Spinal cord (tissue), 10 donors: ENCODE measurements around the gene ETV6. TPM values are rescaled to one million over a fixed set of nuclear protein-coding genes. Genes with fewer than 3 reads are reported as not detected.

Experiments
- DNase-seq, 6 donors: peaks; one replicate each; pipeline versions ENCODE4 v3.0.0 to v3.0.0-alpha.2; 2013 to 2015; ENCODE audit warnings: low spot score in 6 of 6, low read depth in 4 of 6
- H3K27ac ChIP-seq: one replicate; pipeline ENCODE4 v1.5.1; 2013; ENCODE audit warnings: low read depth, low read length, control low read depth
- H3K27me3 ChIP-seq: one replicate; pipeline ENCODE4 v1.6.1; 2013; ENCODE audit warnings: low read length; ENCODE audit not compliant: control insufficient read depth, insufficient read depth
- H3K36me3 ChIP-seq: one replicate; pipeline ENCODE4 v1.6.1; 2013; ENCODE audit warnings: low read length; ENCODE audit not compliant: control insufficient read depth, insufficient read depth
- H3K4me1 ChIP-seq: one replicate; pipeline ENCODE4 v1.6.1; 2013; ENCODE audit warnings: low read length; ENCODE audit not compliant: control insufficient read depth, insufficient read depth
- H3K4me3 ChIP-seq: one replicate; pipeline ENCODE4 v1.5.1; 2013; ENCODE audit warnings: low read depth, low read length, control low read depth
- H3K9me3 ChIP-seq: one replicate; pipeline ENCODE4 v1.6.1; 2013; ENCODE audit warnings: low read length; ENCODE audit not compliant: control insufficient read depth, insufficient read depth
- WGBS: methylation state at CpG from one replicate; pipeline ENCODE4 v1.1.5; 2013; ENCODE audit warnings: missing lambda C conversion rate; ENCODE audit not compliant: insufficient coverage; 5-methylcytosine and 5-hydroxymethylcytosine counted together
- polyA plus RNA-seq, 2 donors: library from polyadenylated mRNA; unstranded; fragments of 120-200 nt; gene quantifications; one replicate each; pipeline ENCODE4 v1.2.1, GENCODE V29; 2013; ENCODE audit not compliant: insufficient read length in 2 of 2
- total RNA-seq, 2 donors: library from RNA; depleted of rRNA in 1 of 2; stranded (reverse); fragments of 120-200 nt in 1 of 2; fragments of >200 nt in 1 of 2; gene quantifications; one replicate each; pipeline versions ENCODE4 v1.2.3 to v1.2.4, GENCODE V29; 2013 to 2014
- donor health status: healthy.

ETV6 gene
- total and polyA plus RNA-seq, 4 donors = 6.8 to 9.9 (median 8.1) TPM

DNA sequence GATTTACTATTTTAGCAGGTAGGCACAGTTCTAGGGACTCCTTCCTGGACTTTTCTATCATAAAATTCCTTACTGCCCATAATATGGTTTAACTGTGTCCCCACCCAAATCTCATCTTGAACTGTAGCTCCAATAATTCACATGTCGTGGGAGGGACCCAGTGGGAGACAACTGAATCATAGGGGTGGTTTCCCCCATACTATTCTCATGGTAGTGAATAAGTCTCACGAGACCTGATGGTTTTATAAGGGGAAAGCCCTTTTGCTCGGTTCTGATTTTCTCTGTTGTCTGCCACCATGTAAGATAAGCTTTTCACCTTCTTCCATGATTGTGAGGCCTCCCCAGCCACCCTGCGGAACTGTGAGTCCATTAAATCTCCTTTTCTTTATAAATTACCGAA is 10.0 kb upstream of the ETV6 start:
- no peak for DNase-seq
- no peaks in the 10 kb centered on the region for H3K4me1 ChIP-seq
- no CpG with 5 or more reads among the region's 5 CpGs for WGBS
- H3K9me3 ChIP-seq = no peaks in the 10 kb centered on the region
- no peak overlapping the region for H3K4me3 ChIP-seq
- no peaks in the 10 kb centered on the region for H3K27me3 ChIP-seq
- no peak overlapping the region for H3K27ac ChIP-seq
- no peaks in the 10 kb centered on the region for H3K36me3 ChIP-seq

DNA sequence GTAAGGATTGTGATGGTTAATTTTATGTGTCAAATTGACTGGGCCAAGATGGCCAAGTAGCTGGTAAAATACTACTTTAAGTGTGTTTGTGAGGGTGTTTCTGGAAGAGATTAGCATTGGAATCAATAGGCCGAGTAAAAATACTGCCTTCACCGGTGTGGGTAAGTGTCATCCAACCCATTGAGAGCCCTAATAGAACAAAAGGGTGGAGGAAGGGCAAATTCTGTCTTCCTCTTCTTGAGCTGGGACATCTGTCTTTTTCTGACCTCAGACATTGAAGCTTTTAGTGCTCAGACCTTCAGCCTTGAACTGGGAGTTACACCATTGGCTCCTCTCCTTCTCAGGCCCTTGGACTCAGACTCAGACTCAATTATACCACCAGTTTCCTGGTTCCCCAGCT is 8.0 kb upstream of the ETV6 start:
- Histone ChIP-seq H3K36me3 (no peaks in the 10 kb centered on the region), H3K4me3 (no peak overlapping the region), H3K27me3 (no peaks in the 10 kb centered on the region), H3K4me1 (no peaks in the 10 kb centered on the region), H3K27ac (no peak overlapping the region), H3K9me3 (peaks cover 2% of the 10 kb centered on the region)
- DNase-seq = no peak
- 40% methylated on average over 1 of the region's 2 CpGs for WGBS

DNA sequence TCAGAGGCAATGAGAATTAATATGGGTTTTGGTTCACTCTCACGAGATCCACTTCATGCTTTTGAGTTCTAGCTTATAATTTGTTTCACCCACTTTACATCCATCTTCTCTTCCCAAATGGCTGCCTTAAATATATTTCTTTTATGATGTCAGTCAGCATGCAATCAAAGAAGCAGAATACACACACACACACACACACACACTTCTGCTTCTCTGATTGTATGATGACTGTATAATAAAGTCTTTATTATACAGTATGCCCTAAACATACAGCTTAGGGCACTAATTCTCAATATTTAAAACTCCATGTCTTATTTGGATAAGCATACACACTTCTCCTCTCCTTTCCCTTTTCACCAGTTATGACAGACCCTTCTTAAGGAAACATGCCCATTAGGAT is 6.7 kb upstream of the ETV6 start:
- H3K9me3 ChIP-seq = peaks cover 2% of the 10 kb centered on the region
- no CpG with 5 or more reads among the region's 1 CpG for WGBS
- no peaks in the 10 kb centered on the region for H3K36me3 ChIP-seq
- no peaks in the 10 kb centered on the region for H3K27me3 ChIP-seq
- H3K4me3 ChIP-seq = no peak overlapping the region
- H3K4me1 ChIP-seq = no peaks in the 10 kb centered on the region
- H3K27ac ChIP-seq = no peak overlapping the region
- DNase-seq = no peak

DNA sequence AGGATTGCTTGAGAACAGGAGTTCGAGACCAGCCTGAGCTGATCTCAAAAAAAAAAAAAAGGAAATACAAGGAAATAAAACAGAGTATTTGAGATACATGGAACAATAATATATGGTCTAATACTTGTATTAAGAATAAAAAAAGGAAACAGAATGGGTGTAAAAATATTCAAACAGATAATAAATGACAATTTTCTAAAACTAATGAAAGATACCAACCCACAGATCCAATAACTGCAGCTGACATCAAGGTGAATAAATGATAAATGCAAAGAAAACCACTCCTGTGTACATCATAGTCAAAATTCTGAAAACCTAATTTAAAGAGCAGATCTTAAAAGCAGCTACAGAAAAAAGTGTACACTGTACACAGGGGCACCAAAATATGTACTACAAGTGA is 4.1 kb upstream of the ETV6 start:
- H3K4me1 ChIP-seq = peaks cover 3% of the 10 kb centered on the region
- no CpG with 5 or more reads among the region's 1 CpG for WGBS
- DNase-seq = no peak
- no peaks in the 10 kb centered on the region for H3K27me3 ChIP-seq
- H3K4me3 ChIP-seq = no peak overlapping the region
- H3K9me3 ChIP-seq = peaks cover 2% of the 10 kb centered on the region
- H3K36me3 ChIP-seq = no peaks in the 10 kb centered on the region
- no peak overlapping the region for H3K27ac ChIP-seq

DNA sequence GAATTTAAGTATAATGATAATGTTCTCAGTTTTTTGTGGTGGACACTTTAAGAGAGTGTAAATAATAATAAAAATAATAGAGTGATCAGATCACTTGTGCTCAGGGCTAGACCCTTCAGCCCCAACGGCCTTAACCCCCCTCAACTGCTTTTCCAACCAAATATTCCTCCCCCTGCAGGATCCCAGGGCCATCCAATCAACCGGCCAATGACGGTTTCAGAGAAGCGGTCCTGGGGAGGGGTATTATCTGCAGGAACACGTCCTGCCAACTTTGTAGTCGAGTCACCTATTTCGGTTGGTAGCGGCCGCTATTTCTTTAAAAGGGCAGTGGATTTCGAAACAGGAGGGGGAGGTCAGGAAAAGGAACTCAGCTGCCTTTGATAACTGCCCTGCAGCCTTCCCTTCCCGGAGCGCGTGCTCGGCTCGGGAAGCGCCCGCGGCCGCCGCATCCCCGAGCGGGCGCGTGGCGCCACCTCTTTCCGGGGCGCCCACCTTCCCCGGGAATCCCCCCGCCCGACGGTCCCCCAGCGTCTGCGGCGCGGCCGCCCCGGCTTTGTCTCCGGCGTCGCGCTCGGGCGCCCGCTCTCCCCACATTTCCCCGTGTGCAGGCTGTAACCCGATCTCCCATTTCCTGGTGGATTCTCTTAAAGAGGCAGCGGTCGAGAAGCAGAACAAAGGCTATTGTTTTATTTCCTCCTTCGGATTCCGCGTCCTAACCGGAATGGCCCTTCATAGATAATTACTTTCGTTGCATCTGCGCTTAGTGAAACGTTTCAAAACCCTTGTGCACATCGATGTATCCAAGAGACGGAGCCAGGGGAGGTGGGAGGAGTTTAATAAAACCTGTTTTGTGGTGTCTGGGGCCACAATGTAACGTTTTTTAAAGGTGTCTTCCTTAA is 711 bp upstream of the ETV6 start:
- DNase-seq = peak in 5 of 6 donors; percentile 64 to 93 (median 80)
- Histone ChIP-seq H3K4me3 (peak overlapping the region; percentile 84), H3K36me3 (no peaks in the 10 kb centered on the region), H3K9me3 (peaks cover 2% of the 10 kb centered on the region), H3K27ac (peak overlapping the region; percentile 99), H3K4me1 (peaks cover 10% of the 10 kb centered on the region), H3K27me3 (no peaks in the 10 kb centered on the region)
- WGBS = under 1% methylated on average over 56 of the region's 58 CpGs

DNA sequence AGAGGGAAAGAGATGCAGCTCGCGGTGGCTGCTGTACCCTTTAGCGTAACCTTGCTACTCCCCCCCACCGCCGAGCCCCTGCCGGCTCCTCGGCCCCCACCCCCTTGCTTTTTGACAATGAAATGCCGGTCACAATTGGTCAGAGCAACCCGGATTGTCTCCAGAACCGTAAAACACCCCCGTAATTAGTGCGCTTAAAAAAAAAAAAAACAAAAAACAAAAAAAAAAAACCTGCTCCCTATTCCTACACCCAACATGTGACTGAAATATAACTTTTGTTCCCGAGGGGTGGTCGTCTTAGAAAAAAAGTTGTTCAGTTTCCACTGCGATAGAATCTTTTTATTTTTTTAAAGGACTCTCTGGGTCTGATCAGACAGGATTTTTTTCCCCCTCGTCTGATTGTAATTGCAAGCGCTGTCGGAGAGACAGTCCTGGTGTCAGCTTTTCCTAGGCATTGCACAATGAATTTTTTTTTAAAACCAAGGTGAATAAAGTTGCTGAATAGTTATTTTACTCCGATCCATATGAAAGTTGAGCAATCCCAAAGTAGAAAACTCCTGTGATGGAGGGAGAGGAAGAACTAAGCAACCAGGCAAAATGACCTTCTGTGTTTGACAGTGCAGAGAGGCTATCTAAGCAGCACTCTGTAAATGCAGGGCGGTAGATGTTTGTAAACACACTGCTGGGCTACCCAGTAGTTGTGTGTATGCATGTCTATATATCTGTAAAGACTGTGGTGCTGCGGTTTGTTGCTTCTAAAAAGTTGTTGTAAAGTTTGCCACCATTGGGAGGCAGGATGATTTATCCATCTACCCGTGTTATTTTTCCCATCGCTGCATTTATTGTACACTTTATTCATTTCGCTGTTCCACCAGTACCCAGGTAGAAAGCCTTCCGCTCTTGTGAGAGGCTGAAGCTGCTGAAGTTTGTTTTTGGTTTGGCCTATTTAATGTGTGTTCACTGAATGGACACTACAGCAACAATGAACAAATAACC is 1.1 kb downstream of the ETV6 start:
- WGBS = 0% methylated on average over 4 of the region's 25 CpGs
- peak overlapping the region; percentile 78 for H3K4me3 ChIP-seq
- H3K27me3 ChIP-seq = no peaks in the 10 kb centered on the region
- DNase-seq = peak in 2 of 6 donors; percentile 66 to 78
- H3K4me1 ChIP-seq = peaks cover 13% of the 10 kb centered on the region
- H3K27ac ChIP-seq = peak overlapping the region; percentile 94
- no peaks in the 10 kb centered on the region for H3K9me3 ChIP-seq
- no peaks in the 10 kb centered on the region for H3K36me3 ChIP-seq

DNA sequence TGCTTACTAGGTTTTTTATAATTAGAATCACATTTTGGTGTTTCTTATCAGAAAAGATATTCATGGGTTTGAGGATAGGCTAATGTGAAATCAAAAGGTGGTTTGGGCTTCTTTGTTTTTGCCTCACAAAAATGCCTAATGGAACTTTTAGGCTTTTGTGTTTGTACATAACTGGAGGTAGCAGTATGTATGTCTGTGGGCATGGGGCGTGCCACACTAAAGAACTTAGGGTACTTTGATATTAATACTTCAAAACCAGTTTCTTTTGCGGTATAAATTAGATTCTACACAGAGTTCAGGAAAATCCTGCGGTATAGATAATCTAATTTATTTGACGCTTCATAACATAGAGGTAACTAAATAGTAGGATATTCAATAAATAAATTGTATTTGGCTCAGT is 1.9 kb downstream of the ETV6 start:
- WGBS = no CpG with 5 or more reads among the region's 4 CpGs
- no peak for DNase-seq
- Histone ChIP-seq H3K27ac (peak overlapping the region; percentile 94), H3K4me3 (peak overlapping the region; percentile 78), H3K4me1 (peaks cover 13% of the 10 kb centered on the region), H3K27me3 (no peaks in the 10 kb centered on the region), H3K36me3 (no peaks in the 10 kb centered on the region), H3K9me3 (no peaks in the 10 kb centered on the region)

DNA sequence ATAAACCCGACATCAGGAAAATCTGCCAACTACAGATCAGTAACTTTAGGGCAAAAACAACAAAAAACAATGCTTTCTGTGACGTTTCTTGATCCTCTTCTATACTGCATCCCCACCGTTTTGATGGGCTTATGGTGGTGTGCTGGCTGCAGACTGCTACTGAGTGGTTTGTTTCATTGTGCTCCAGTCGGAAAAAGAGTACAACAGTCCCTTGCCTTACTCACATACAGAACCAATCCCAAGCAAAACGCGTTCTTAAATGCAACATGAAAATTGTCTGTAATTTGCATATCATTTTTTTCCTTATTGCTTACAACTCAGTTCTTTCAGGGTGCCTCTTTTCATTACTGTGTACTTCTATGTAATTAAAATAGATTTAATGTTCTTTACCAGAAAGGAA is 2.3 kb downstream of the ETV6 start:
- no peaks in the 10 kb centered on the region for H3K9me3 ChIP-seq
- no CpG with 5 or more reads among the region's 6 CpGs for WGBS
- peak overlapping the region; percentile 82 for H3K27ac ChIP-seq
- no peaks in the 10 kb centered on the region for H3K36me3 ChIP-seq
- H3K4me3 ChIP-seq = peak overlapping the region; percentile 78
- H3K27me3 ChIP-seq = no peaks in the 10 kb centered on the region
- peaks cover 13% of the 10 kb centered on the region for H3K4me1 ChIP-seq
- DNase-seq = peak in 2 of 6 donors; percentile 69 to 78

DNA sequence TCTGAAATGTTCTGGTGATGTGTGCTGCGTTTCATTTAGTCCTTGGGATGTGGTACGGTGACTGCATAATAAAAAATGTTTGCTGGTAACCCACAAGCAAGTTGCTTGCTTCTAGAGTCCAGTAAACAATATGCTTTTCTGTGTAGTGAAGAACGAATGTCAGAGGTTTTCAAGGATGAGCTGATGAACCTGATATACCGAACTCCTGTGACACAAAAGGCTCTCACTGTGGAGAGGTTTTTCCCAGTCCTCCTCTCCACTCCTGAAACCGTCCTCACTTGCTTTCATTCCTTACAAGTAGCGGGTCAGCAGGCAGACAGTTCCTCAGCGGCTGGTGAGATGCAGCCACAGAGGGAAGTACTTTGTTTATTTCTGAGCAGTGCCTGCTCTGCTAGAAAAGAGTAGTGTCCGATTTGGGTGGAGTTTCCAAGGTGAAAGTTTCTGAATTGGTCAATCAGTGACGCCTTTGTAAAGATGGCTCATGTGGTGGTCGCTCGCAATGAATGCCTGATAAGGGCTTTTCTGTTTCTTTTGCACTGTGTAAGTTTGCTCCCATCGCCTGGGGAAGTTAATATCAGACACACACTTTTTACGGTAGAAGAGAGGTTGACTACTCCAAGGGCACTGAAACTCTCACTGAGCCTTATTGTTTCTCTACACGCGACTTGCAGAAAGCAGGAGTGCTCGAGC is 3.0 kb downstream of the ETV6 start:
- peak overlapping the region; percentile 82 for H3K27ac ChIP-seq
- H3K9me3 ChIP-seq = no peaks in the 10 kb centered on the region
- H3K27me3 ChIP-seq = no peaks in the 10 kb centered on the region
- no peaks in the 10 kb centered on the region for H3K36me3 ChIP-seq
- H3K4me3 ChIP-seq = peak overlapping the region; percentile 29
- H3K4me1 ChIP-seq = peaks cover 13% of the 10 kb centered on the region
- WGBS = 22% methylated on average over 3 of the region's 16 CpGs
- peak in 2 of 6 donors; percentile 63 to 66 for DNase-seq
